H1 (cell line): ENCODE data around the gene ADCY5. TPM values are rescaled to one million over a fixed set of nuclear protein-coding genes. Genes with fewer than 3 reads are reported as not detected.

ENCODE experiments used
- CTCF ChIA-PET: fragments of 300-600 bp; sonication (Branson Sonifier 250); formaldehyde crosslinking; loops from one replicate; lab custom pipeline; 2021; ENCODE audit not compliant: partially characterized antibody; lab: Charles Lee
- POLR2A ChIA-PET: fragments of 300-600 bp; sonication (Branson Sonifier 250); formaldehyde crosslinking; loops from one replicate; lab custom pipeline; 2021; ENCODE audit warnings: inconsistent platforms; ENCODE audit not compliant: partially characterized antibody; lab: Charles Lee
- DNase-seq, 2 experiments: peaks; one replicate each; pipeline versions ENCODE4 v3.0.0 to v3.0.0-alpha.2; 2010 to 2022; ENCODE audit warnings: low spot score in 2 of 2, low read depth in 1 of 2, mixed read lengths in 1 of 2
- FAIRE-seq: peaks from 2 replicates; lab custom pipeline; 2011; peaks lifted over from hg19 to GRCh38; lab: Jason Lieb, UNC
- H2AFZ ChIP-seq: 2 replicates; pipeline ENCODE4 v1.8.1; 2012; ENCODE audit warnings: low read length, inconsistent platforms
- H2AK5ac ChIP-seq: 2 replicates; pipeline ENCODE4 v1.6.1; 2013; ENCODE audit warnings: low read depth, low read length
- H2BK120ac ChIP-seq: replicated peaks from 2 replicates; pipeline ENCODE3; 2013; ENCODE audit warnings: low read depth, low read length, inconsistent platforms
- H2BK12ac ChIP-seq: 2 replicates; pipeline ENCODE4 v1.6.1; 2013; ENCODE audit warnings: low read depth, low read length
- H2BK15ac ChIP-seq: 2 replicates; pipeline ENCODE4 v1.6.1; 2013; ENCODE audit warnings: low read length
- H2BK20ac ChIP-seq: 2 replicates; pipeline ENCODE4 v1.6.1; 2013; ENCODE audit warnings: low read length
- H2BK5ac ChIP-seq: 2 replicates; pipeline ENCODE4 v1.6.1; 2013; ENCODE audit warnings: low read depth, low read length
- H3K14ac ChIP-seq: 2 replicates; pipeline ENCODE4 v1.6.1; 2013; ENCODE audit warnings: inconsistent platforms; ENCODE audit not compliant: insufficient read length
- H3K18ac ChIP-seq: 2 replicates; pipeline ENCODE4 v1.6.1; 2013; ENCODE audit warnings: low read length; ENCODE audit errors: extremely low read depth
- H3K23ac ChIP-seq: 2 replicates; pipeline ENCODE4 v1.6.1; 2013; ENCODE audit warnings: inconsistent platforms; ENCODE audit not compliant: insufficient read length
- H3K23me2 ChIP-seq: 2 replicates; pipeline ENCODE4 v1.6.1; 2013; ENCODE audit warnings: low read depth, low read length
- H3K27ac ChIP-seq: 2 replicates; pipeline ENCODE4 v1.6.1; 2011; ENCODE audit warnings: low read depth, low read length, inconsistent platforms
- H3K27me3 ChIP-seq, 4 experiments: replicated peaks in 1 of 4; 1 replicate in 1 of 4; 2 replicates in 3 of 4; pipeline versions ENCODE4 v1.6.1 to v1.8.1; 2011 to 2013; ENCODE audit warnings: low read length in 3 of 4, mild to moderate bottlenecking in 3 of 4, inconsistent platforms in 2 of 4, mixed read lengths in 2 of 4, moderate library complexity in 1 of 4; ENCODE audit not compliant: control insufficient read depth in 3 of 4, insufficient read depth in 3 of 4; ENCODE audit errors: extremely low read depth in 1 of 4
- H3K36me3 ChIP-seq, 4 experiments: 2 replicates each; pipeline versions ENCODE4 v1.6.1 to v1.8.1; 2011 to 2013; ENCODE audit warnings: mild to moderate bottlenecking in 4 of 4, low read length in 3 of 4, moderate library complexity in 2 of 4, control low read depth in 1 of 4, inconsistent platforms in 1 of 4; ENCODE audit not compliant: insufficient read depth in 4 of 4, control insufficient read depth in 2 of 4
- H3K4ac ChIP-seq: replicated peaks from 2 replicates; pipeline ENCODE3; 2013; ENCODE audit warnings: low read length, low read depth, mixed read lengths, inconsistent platforms; ENCODE audit not compliant: insufficient read length
- H3K4me1 ChIP-seq, 4 experiments: replicated peaks in 1 of 4; 1 replicate in 1 of 4; 2 replicates in 3 of 4; pipeline versions ENCODE4 v1.6.1 to v1.8.1; 2011 to 2013; ENCODE audit warnings: low read length in 3 of 4, inconsistent platforms in 2 of 4, mixed read lengths in 1 of 4; ENCODE audit not compliant: insufficient read depth in 4 of 4, control insufficient read depth in 3 of 4
- H3K4me2 ChIP-seq, 2 experiments: 2 replicates each; pipeline versions ENCODE4 v1.6.1 to v1.8.1; 2011 to 2013; ENCODE audit warnings: low read depth in 2 of 2, low read length in 2 of 2, control low read depth in 1 of 2, inconsistent platforms in 1 of 2, mild to moderate bottlenecking in 1 of 2; ENCODE audit not compliant: insufficient read depth in 1 of 2
- H3K4me3 ChIP-seq, 4 experiments: fragments of 200-600, 300-600 bp in 1 of 4; sonication (generic), shearing (Covaris generic), sonication (Bioruptor Twin) in 1 of 4; 2 replicates each; pipeline versions ENCODE4 v1.5.1 to v1.8.1; 2011 to 2016; ENCODE audit warnings: low read length in 4 of 4, low read depth in 3 of 4, control low read depth in 2 of 4, inconsistent platforms in 2 of 4, mild to moderate bottlenecking in 2 of 4, mixed read lengths in 1 of 4, moderate library complexity in 1 of 4; ENCODE audit not compliant: insufficient read depth in 2 of 4; ENCODE audit errors: extremely low read depth in 1 of 4
- H3K56ac ChIP-seq: replicated peaks from 2 replicates; pipeline ENCODE3; 2013; ENCODE audit warnings: low read depth, mild to moderate bottlenecking, mixed read lengths, low read length, inconsistent platforms; ENCODE audit not compliant: insufficient read length
- H3K79me1 ChIP-seq: 2 replicates; pipeline ENCODE4 v1.6.1; 2013; ENCODE audit warnings: low read depth, low read length, control low read depth
- H3K79me2 ChIP-seq, 2 experiments: 2 replicates each; pipeline versions ENCODE4 v1.6.1 to v1.8.1; 2012 to 2013; ENCODE audit warnings: low read length in 2 of 2, mild to moderate bottlenecking in 2 of 2, inconsistent platforms in 1 of 2; ENCODE audit not compliant: insufficient read depth in 2 of 2, control insufficient read depth in 1 of 2
- H3K9ac ChIP-seq, 4 experiments: replicated peaks in 1 of 4; 1 replicate in 1 of 4; 2 replicates in 3 of 4; pipeline versions ENCODE4 v1.6.1 to v1.8.1; 2011 to 2013; ENCODE audit warnings: low read depth in 3 of 4, low read length in 3 of 4, control low read depth in 2 of 4, mild to moderate bottlenecking in 2 of 4, moderate library complexity in 2 of 4, inconsistent platforms in 1 of 4; ENCODE audit errors: extremely low read depth in 1 of 4
- H3K9me3 ChIP-seq, 2 experiments: 2 replicates each; pipeline versions ENCODE4 v1.6.1 to v1.8.1; 2012 to 2013; ENCODE audit warnings: mild to moderate bottlenecking in 2 of 2, moderate library complexity in 2 of 2, control low read depth in 1 of 2, inconsistent platforms in 1 of 2, low read depth in 1 of 2, low read length in 1 of 2, mixed read lengths in 1 of 2; ENCODE audit not compliant: insufficient read depth in 2 of 2
- H4K20me1 ChIP-seq, 2 experiments: replicated peaks in 1 of 2; 2 replicates each; pipeline versions ENCODE3 to v1.8.1; 2011 to 2013; ENCODE audit warnings: inconsistent platforms in 2 of 2, low read length in 2 of 2, mild to moderate bottlenecking in 1 of 2; ENCODE audit not compliant: insufficient read depth in 2 of 2, control insufficient read depth in 1 of 2
- H4K5ac ChIP-seq: 2 replicates; pipeline ENCODE4 v1.6.1; 2013; ENCODE audit warnings: low read length, low read depth, mixed read lengths, inconsistent platforms; ENCODE audit not compliant: insufficient read length
- H4K8ac ChIP-seq: 2 replicates; pipeline ENCODE4 v1.8.0; 2013; ENCODE audit warnings: mild to moderate bottlenecking, moderate library complexity, low read length, inconsistent platforms; ENCODE audit not compliant: insufficient read depth; ENCODE audit errors: extremely low read depth
- H4K91ac ChIP-seq: replicated peaks from 2 replicates; pipeline ENCODE3; 2013; ENCODE audit warnings: low read length, mixed read lengths, inconsistent platforms; ENCODE audit not compliant: insufficient read length
- BRCA1 ChIP-seq: IDR thresholded peaks from 2 replicates; pipeline ENCODE4 v1.6.1; 2012; ENCODE audit warnings: low read depth, low read length, improper control_type of control experiment
- SP4 ChIP-seq: IDR thresholded peaks from 2 replicates; pipeline ENCODE4 v1.6.1; 2012; ENCODE audit warnings: low read length, inconsistent platforms
- WGBS, 2 experiments: shearing (Covaris generic) in 1 of 2; methylation state at CpG; one replicate each; pipeline versions ENCODE4 v1.1.6 to v1.1.7; 2013 to 2015; ENCODE audit warnings: low lambda C conversion rate in 2 of 2, mixed read lengths in 2 of 2, inconsistent platforms in 1 of 2, low coverage in 1 of 2, missing lambda C conversion rate in 1 of 2; ENCODE audit not compliant: insufficient replicate concordance in 2 of 2, insufficient coverage in 1 of 2, insufficient read length in 1 of 2; ENCODE audit errors: extremely low coverage in 1 of 2, missing lambda C conversion rate in 1 of 2; 5-methylcytosine and 5-hydroxymethylcytosine counted together
- polyA plus RNA-seq, 7 experiments: library from polyadenylated mRNA; depleted of rRNA in 3 of 7; stranded (reverse) in 5 of 7; unstranded in 2 of 7; fragments of >200 nt in 5 of 7; fragments of 200-250 nt in 2 of 7; gene quantifications; 1 replicate in 5 of 7; 2 replicates in 1 of 7; 4 replicates in 1 of 7; pipeline versions ENCODE4 v1.2.1 to v1.2.3, GENCODE V29; 2011 to 2013; ENCODE audit warnings: missing spikeins in 2 of 7, mixed read lengths in 2 of 7
- total RNA-seq: library from RNA; stranded (reverse); fragmentation: NEBNext Ultra II Directional; extraction: Animal tissue kit (Norgen Biotek cat#: 25700); gene quantifications from 2 replicates; pipeline ENCODE4 v1.2.1, GENCODE V29; 2021

ADCY5 gene
- total and polyA plus RNA-seq, 2 of the 8 experiments (the other 6 are each of a cell fraction or from before 2014, with no cell fraction given), result 18.9 to 40.8 TPM

GRCh38 chr3:123444023-123444422 is 4.9 kb downstream of the ADCY5 start:
- H2AFZ ChIP-seq, result no peak overlapping the region
- H3K56ac ChIP-seq, result no peak overlapping the region
- TF ChIP-seq SP4 (no peak), BRCA1 (no peak)
- H2BK120ac ChIP-seq, result no peak overlapping the region
- no peak overlapping the region for H3K4me2 ChIP-seq
- no peak overlapping the region for H3K27ac ChIP-seq
- no peak overlapping the region for H4K8ac ChIP-seq
- H2BK20ac ChIP-seq, result no peak overlapping the region
- no peak overlapping the region for H3K4me3 ChIP-seq
- H3K4me1 ChIP-seq, result peaks cover 0 to 9% (median 3%) of the 10 kb centered on the region in 4 experiments; a peak in 5 of 7 replicates
- H3K4ac ChIP-seq, result no peak overlapping the region
- H2BK12ac ChIP-seq, result no peak overlapping the region
- H3K18ac ChIP-seq, result no peak overlapping the region
- peaks cover 2 to 5% of the 10 kb centered on the region in 2 experiments for H4K20me1 ChIP-seq
- CTCF ChIA-PET, result interaction anchor here (0.7 to 1.5 kb wide), 9 partner anchors 21 to 134 kb away, joined by 3 to 4 read pairs (median 3); no protein-coding TSS in a partner anchor
- no peak overlapping the region for H4K91ac ChIP-seq
- no peak overlapping the region for H3K23ac ChIP-seq
- POLR2A ChIA-PET, result no interaction called here
- no peak overlapping the region for H4K5ac ChIP-seq
- no peak overlapping the region for H3K14ac ChIP-seq
- H2BK5ac ChIP-seq, result no peak overlapping the region
- FAIRE-seq (no peak), DNase-seq (no peak)
- H3K9ac ChIP-seq, result no peak overlapping the region
- no peaks in the 10 kb centered on the region for H3K79me1 ChIP-seq
- peaks cover 11 to 26% (median 21%) of the 10 kb centered on the region in 4 experiments for H3K27me3 ChIP-seq
- no peaks in the 10 kb centered on the region for H3K79me2 ChIP-seq
- H3K36me3 ChIP-seq, result peaks cover 0 to 2% (median 0%) of the 10 kb centered on the region in 4 experiments; a peak in 1 of 8 replicates
- H2BK15ac ChIP-seq, result no peak overlapping the region
- WGBS, 2 experiments, result 85% methylated on average over 6 of the region's 6 CpGs; no CpG with 5 or more reads in 1 of the 2 experiments
- H2AK5ac ChIP-seq, result no peak overlapping the region
- H3K23me2 ChIP-seq, result peaks cover 4% of the 10 kb centered on the region; the same call in 1 of the 2 replicates
- no peaks in the 10 kb centered on the region for H3K9me3 ChIP-seq
